Hepatocyte (in vitro differentiated cells): ENCODE measurements around the gene GAP43. TPM values are rescaled to one million over a fixed set of nuclear protein-coding genes. Genes with fewer than 3 reads are reported as not detected.
A peak's percentile ranks its signal among the peaks of the same experiment; 100 is the strongest.

Experiments
- DNase-seq: peaks from one replicate; pipeline ENCODE4 v3.0.0-alpha.2; 2016; ENCODE audit warnings: low spot score
- H2AFZ ChIP-seq: fragments of 200-600 bp; sonication (generic); 2 replicates; pipeline ENCODE4 v1.6.0; 2016; ENCODE audit warnings: antibody characterized with exemption, mild to moderate bottlenecking
- H3K27ac ChIP-seq: fragments of 200-600 bp; sonication (generic); 2 replicates; pipeline ENCODE4 v1.5.1; 2016; ENCODE audit warnings: mild to moderate bottlenecking
- H3K27me3 ChIP-seq: fragments of 200-600 bp; sonication (generic); 2 replicates; pipeline ENCODE4 v1.6.1; 2016
- H3K36me3 ChIP-seq: fragments of 200-600 bp; sonication (generic); replicated peaks from 2 replicates; pipeline ENCODE4 v1.5.1; 2016; ENCODE audit warnings: low read depth; ENCODE audit not compliant: insufficient read depth
- H3K4me1 ChIP-seq: fragments of 200-600 bp; sonication (generic); 2 replicates; pipeline ENCODE4 v1.5.1; 2016; ENCODE audit warnings: mild to moderate bottlenecking, moderate library complexity; ENCODE audit not compliant: insufficient read depth
- H3K4me2 ChIP-seq: fragments of 200-600 bp; sonication (generic); 2 replicates; pipeline ENCODE4 v1.6.0; 2016
- H3K4me3 ChIP-seq: fragments of 200-600 bp; sonication (generic); 2 replicates; pipeline ENCODE4 v1.5.1; 2016; ENCODE audit warnings: mild to moderate bottlenecking
- H3K79me2 ChIP-seq: fragments of 200-600 bp; sonication (generic); 2 replicates; pipeline ENCODE4 v1.6.0; 2017; ENCODE audit warnings: mild to moderate bottlenecking
- H3K9me2 ChIP-seq: fragments of 200-600 bp; sonication (generic); replicated peaks from 2 replicates; pipeline ENCODE4 v1.6.0; 2017; ENCODE audit warnings: mild to moderate bottlenecking; ENCODE audit not compliant: insufficient read depth
- H3K9me3 ChIP-seq: fragments of 200-600 bp; sonication (generic); 2 replicates; pipeline ENCODE4 v1.5.1; 2016; ENCODE audit warnings: low read depth, mild to moderate bottlenecking
- H4K20me1 ChIP-seq: fragments of 200-600 bp; sonication (generic); 2 replicates; pipeline ENCODE4 v1.6.0; 2016; ENCODE audit warnings: mild to moderate bottlenecking; ENCODE audit not compliant: insufficient read depth, poor library complexity, severe bottlenecking
- CTCF ChIP-seq: fragments of 200-600 bp; sonication (generic); IDR thresholded peaks from 2 replicates; pipeline ENCODE4 v1.5.1; 2016; ENCODE audit warnings: antibody characterized with exemption, mild to moderate bottlenecking; ENCODE audit not compliant: poor library complexity
- EZH2 ChIP-seq: fragments of 200-600 bp; sonication (generic); IDR thresholded peaks from 2 replicates; pipeline ENCODE4 v1.6.1; 2016; ENCODE audit warnings: antibody characterized with exemption, mild to moderate bottlenecking, borderline replicate concordance
- EZH2phosphoT487 ChIP-seq: fragments of 200-600 bp; sonication (generic); IDR thresholded peaks from one replicate; pipeline ENCODE4 v1.6.1; 2018; ENCODE audit warnings: antibody characterized with exemption, mild to moderate bottlenecking, low read depth, moderate library complexity; ENCODE audit not compliant: unreplicated experiment, severe bottlenecking
- WGBS: methylation state at CpG from one replicate; pipeline ENCODE4 v1.1.6; 2016; ENCODE audit warnings: low lambda C conversion rate; ENCODE audit errors: missing lambda C conversion rate; 5-methylcytosine and 5-hydroxymethylcytosine counted together
- polyA plus RNA-seq: library from polyadenylated mRNA; unstranded; fragments of >200 nt; fragmentation: Nextera tagmentation; extraction: Ambion mirVana; gene quantifications from 2 replicates; pipeline ENCODE4 v1.2.1, GENCODE V29; 2016
- total RNA-seq: library from RNA; depleted of rRNA; stranded (reverse); fragments of >200 nt; gene quantifications from 2 replicates; pipeline ENCODE4 v1.2.3, GENCODE V29; 2014

GAP43 gene
- total and polyA plus RNA-seq, 2 experiments from 2014 or later = 0.60 to 0.81 TPM

DNA sequence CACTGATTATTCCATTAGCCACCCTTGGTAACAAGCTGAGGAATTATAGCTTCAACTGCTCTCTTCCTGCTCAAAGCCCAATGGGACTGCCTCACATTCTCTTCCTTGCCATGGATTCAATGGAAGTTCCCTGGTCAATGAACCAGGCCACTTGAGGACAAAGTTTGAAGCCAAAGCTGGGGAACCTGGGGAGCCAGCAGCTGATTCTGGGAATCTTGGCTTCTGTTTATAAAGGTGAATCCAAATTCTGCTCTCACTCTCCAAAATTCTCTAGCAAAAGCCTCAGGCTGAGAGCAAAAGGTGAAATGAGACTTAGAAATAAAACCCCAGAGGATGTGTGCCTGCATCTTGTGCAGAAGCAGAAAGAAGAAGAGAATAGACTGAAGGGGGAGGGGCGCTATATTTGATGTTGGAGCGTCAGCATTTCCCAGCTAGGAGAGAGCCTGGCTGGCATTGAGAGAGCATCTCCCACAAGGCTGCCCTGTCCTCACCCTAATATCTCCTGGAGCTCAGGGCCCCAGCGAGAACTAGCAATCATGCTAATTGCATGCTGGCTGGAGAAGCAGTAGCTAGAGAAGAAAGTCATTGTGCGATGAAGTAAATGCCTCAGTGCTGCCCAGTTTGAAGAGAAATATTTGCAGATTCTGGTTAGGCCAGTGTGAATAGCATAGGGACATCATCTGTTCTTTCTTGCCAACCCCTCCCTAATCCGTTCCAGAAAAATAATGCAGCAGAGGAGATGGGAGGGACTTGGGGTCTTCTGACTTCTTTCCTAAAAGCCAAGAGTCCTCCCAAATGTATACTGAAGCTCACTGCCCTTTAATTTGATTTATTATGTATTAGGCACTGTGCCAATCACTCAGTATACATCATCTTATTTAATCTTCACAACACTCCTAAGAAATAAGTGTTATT, 34.9 kb upstream of the GAP43 start:
- Histone ChIP-seq H3K79me2 (no peaks in the 10 kb centered on the region), H4K20me1 (no peaks in the 10 kb centered on the region), H3K4me3 (no peak overlapping the region), H3K4me2 (no peak overlapping the region), H3K27me3 (no peaks in the 10 kb centered on the region), H3K4me1 (peaks cover 3% of the 10 kb centered on the region), H3K9me3 (no peaks in the 10 kb centered on the region), H2AFZ (no peak overlapping the region), H3K9me2 (no peaks in the 10 kb centered on the region), H3K36me3 (no peaks in the 10 kb centered on the region), H3K27ac (no peak overlapping the region)
- DNase-seq = no peak
- WGBS = 75% methylated on average over 5 of the region's 5 CpGs
- TF ChIP-seq EZH2phosphoT487 (no peak), CTCF (no peak), EZH2 (no peak)

DNA sequence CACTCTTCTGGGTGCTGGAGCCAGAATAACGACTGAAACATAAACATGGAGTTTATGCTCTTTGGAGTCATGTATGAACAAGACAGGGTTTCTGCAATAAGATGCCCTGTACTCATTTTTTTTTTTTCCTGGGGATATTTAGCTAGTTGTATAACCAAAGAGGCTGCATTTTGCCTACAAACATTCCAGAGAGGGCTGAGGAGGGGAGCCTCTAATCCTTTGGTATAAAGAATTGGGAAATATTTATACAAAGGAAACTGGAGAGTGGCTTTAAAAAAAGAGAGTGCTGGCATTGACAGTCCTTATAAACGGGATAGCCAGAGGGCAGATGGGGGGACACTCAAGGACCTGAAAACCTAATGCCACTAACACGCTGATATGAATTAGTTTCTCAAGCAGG, 32.4 kb upstream of the GAP43 start:
- TF ChIP-seq CTCF = no peak
- no peak for TF ChIP-seq EZH2
- no peak for TF ChIP-seq EZH2phosphoT487
- no peak for DNase-seq
- 56% methylated on average over 3 of the region's 3 CpGs for WGBS

GRCh38 chr3:115595611-115596275, 27.6 kb upstream of the GAP43 start:
- peak; percentile 9 for DNase-seq
- Histone ChIP-seq H3K36me3 (no peaks in the 10 kb centered on the region), H3K79me2 (no peaks in the 10 kb centered on the region), H3K4me2 (no peak overlapping the region), H3K4me3 (no peak overlapping the region), H3K4me1 (no peaks in the 10 kb centered on the region), H4K20me1 (no peaks in the 10 kb centered on the region), H3K9me2 (no peaks in the 10 kb centered on the region), H3K27ac (peak overlapping the region; percentile 16), H2AFZ (no peak overlapping the region), H3K27me3 (no peaks in the 10 kb centered on the region), H3K9me3 (no peaks in the 10 kb centered on the region)
- WGBS = 91% methylated on average over 2 of the region's 2 CpGs
- TF ChIP-seq EZH2phosphoT487 (no peak), EZH2 (no peak), CTCF (no peak)

More for the DNA sequence above, 32.4 kb upstream of the GAP43 start:
- Histone ChIP-seq H3K9me3 (no peaks in the 10 kb centered on the region), H3K79me2 (no peaks in the 10 kb centered on the region), H3K9me2 (no peaks in the 10 kb centered on the region), H3K4me3 (no peak overlapping the region), H3K27me3 (no peaks in the 10 kb centered on the region), H3K4me1 (peaks cover 3% of the 10 kb centered on the region), H4K20me1 (no peaks in the 10 kb centered on the region), H3K36me3 (no peaks in the 10 kb centered on the region), H3K4me2 (no peak overlapping the region), H3K27ac (no peak overlapping the region), H2AFZ (no peak overlapping the region)
